ENCODE measurements around the gene KRTAP5-6.

DNA sequence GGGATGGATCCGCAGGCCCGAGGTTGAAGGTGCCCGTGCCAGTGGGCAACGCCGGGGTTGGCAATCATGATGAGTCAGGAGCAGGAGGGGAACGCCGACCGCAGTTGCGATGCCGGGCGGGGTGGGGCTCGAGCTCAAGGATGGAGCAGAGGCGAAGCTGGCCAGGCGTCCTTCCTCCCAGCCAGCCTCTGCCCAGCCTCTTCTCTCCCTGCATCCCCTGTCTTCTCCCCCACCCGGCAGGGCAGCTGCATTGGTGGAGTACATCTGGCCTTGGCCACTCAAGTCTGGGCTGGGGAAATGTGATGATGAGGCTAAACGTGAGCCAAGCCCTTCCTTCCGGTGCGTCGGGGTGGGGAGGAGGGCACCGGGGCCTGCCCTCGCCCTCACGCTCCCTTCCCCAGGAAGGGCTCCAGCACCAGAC is 49.5 kb downstream of the KRTAP5-6 start:
- TF ChIP-seq, protein P1, sequence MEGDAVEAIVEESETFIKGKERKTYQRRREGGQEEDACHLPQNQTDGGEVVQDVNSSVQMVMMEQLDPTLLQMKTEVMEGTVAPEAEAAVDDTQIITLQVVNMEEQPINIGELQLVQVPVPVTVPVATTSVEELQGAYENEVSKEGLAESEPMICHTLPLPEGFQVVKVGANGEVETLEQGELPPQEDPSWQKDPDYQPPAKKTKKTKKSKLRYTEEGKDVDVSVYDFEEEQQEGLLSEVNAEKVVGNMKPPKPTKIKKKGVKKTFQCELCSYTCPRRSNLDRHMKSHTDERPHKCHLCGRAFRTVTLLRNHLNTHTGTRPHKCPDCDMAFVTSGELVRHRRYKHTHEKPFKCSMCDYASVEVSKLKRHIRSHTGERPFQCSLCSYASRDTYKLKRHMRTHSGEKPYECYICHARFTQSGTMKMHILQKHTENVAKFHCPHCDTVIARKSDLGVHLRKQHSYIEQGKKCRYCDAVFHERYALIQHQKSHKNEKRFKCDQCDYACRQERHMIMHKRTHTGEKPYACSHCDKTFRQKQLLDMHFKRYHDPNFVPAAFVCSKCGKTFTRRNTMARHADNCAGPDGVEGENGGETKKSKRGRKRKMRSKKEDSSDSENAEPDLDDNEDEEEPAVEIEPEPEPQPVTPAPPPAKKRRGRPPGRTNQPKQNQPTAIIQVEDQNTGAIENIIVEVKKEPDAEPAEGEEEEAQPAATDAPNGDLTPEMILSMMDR (IDR thresholded peaks at IDR 0.05) = no peak
- no peak for TF ChIP-seq POLR2AphosphoS5 (IDR thresholded peaks at IDR 0.05)
- TF ChIP-seq POLR2A (IDR thresholded peaks at IDR 0.05) = no peak

Data from prostate gland (tissue), 2 donors.